WTC11 (cell line): Measurements from ENCODE around the gene PSD4. TPM values are rescaled to one million over a fixed set of nuclear protein-coding genes. Genes with fewer than 3 reads are reported as not detected.

Experiments used
- ATAC-seq: fragments of 200-7000 bp; cut with Tn5 transposase; 2 replicates; pipeline ENCODE4 v1.10.0; 2021; ENCODE audit warnings: mild to moderate bottlenecking, moderate library complexity
- CTCF ChIA-PET: fragments of 300-600 bp; sonication (Branson Sonifier 250); formaldehyde crosslinking; loops from one replicate; lab custom pipeline; 2021; ENCODE audit warnings: antibody characterized with exemption; lab: Charles Lee
- POLR2A ChIA-PET: fragments of 350-600 bp; sonication (Branson Sonifier 250); formaldehyde crosslinking; loops from one replicate; lab custom pipeline; 2021; ENCODE audit warnings: antibody characterized with exemption; lab: Charles Lee
- DNase-seq: peaks from one replicate; pipeline ENCODE4 v3.0.0; 2021; ENCODE audit warnings: low spot score
- H3K27ac Mint-ChIP-seq: 2 replicates; pipeline ENCODE4 v1.8.0; 2021; ENCODE audit warnings: mixed read lengths
- H3K27me3 Mint-ChIP-seq: 2 replicates; pipeline ENCODE4 v1.8.0; 2021; ENCODE audit warnings: low read depth, mild to moderate bottlenecking, moderate library complexity, mixed read lengths
- H3K36me3 Mint-ChIP-seq: 2 replicates; pipeline ENCODE4 v1.8.0; 2021; ENCODE audit warnings: mixed read lengths
- H3K4me1 Mint-ChIP-seq: 2 replicates; pipeline ENCODE4 v1.8.0; 2022; ENCODE audit warnings: mixed read lengths
- H3K4me3 Mint-ChIP-seq: 2 replicates; pipeline ENCODE4 v1.8.0; 2021; ENCODE audit warnings: mild to moderate bottlenecking, moderate library complexity, mixed read lengths
- H3K9me3 Mint-ChIP-seq: 2 replicates; pipeline ENCODE4 v1.8.0; 2021; ENCODE audit warnings: mixed read lengths
- CTCF ChIP-seq: fragments of 200-600 bp; IDR thresholded peaks from 2 replicates; pipeline ENCODE4 v1.8.0; 2022; ENCODE audit warnings: antibody characterized with exemption
- E2F1 ChIP-seq: sonication (generic); formaldehyde crosslinking; IDR thresholded peaks from 2 replicates; pipeline ENCODE4 v1.8.0; 2022; ENCODE audit warnings: mild to moderate bottlenecking, missing genetic modification reagents
- EMX1 ChIP-seq: fragments of 250-450 bp; sonication (Bioruptor Pico); IDR thresholded peaks from 2 replicates; pipeline ENCODE4 v1.8.0; 2021; ENCODE audit warnings: mild to moderate bottlenecking
- FOXJ3 ChIP-seq: sonication (generic); formaldehyde crosslinking; IDR thresholded peaks from 2 replicates; pipeline ENCODE4 v1.9.0; 2021; ENCODE audit warnings: missing genetic modification reagents, mild to moderate bottlenecking, borderline replicate concordance
- GABPB1 ChIP-seq: sonication (generic); formaldehyde crosslinking; IDR thresholded peaks from 2 replicates; pipeline ENCODE4 v1.8.1; 2023; ENCODE audit warnings: mild to moderate bottlenecking, missing genetic modification reagents
- TEAD4 ChIP-seq: sonication (generic); formaldehyde crosslinking; IDR thresholded peaks from 2 replicates; pipeline ENCODE4 v1.8.0; 2022; ENCODE audit warnings: mild to moderate bottlenecking, missing genetic modification reagents
- USF1 ChIP-seq: sonication (generic); formaldehyde crosslinking; IDR thresholded peaks from 2 replicates; pipeline ENCODE4 v1.8.0; 2022; ENCODE audit warnings: mild to moderate bottlenecking, missing genetic modification reagents
- ZNF317 ChIP-seq: sonication (generic); formaldehyde crosslinking; IDR thresholded peaks from 2 replicates; pipeline ENCODE4 v1.8.1; 2023; ENCODE audit warnings: low read depth, mild to moderate bottlenecking, moderate library complexity, missing genetic modification reagents, borderline replicate concordance
- ZNF416 ChIP-seq: fragments of 250-450 bp; sonication (Bioruptor Pico); IDR thresholded peaks from 2 replicates; pipeline ENCODE4 v1.9.0; 2021; ENCODE audit warnings: mild to moderate bottlenecking, inconsistent platforms
- ZNF425 ChIP-seq: fragments of 250-450 bp; sonication (Bioruptor Pico); conservative IDR thresholded peaks from 2 replicates; pipeline ENCODE4 v1.9.0; 2021; ENCODE audit warnings: mild to moderate bottlenecking
- total RNA-seq: library from RNA; stranded (reverse); gene quantifications from 3 replicates; pipeline ENCODE4 v1.2.3, GENCODE V29; 2021

The PSD4 gene
- total RNA-seq, 1 experiment from 2014 or later: 1.5 TPM

- POLR2A ChIA-PET: interaction anchor here (0.7 kb wide), 1 partner anchor 134 kb away, joined by 3 read pairs; no protein-coding TSS in a partner anchor
- ATAC-seq (peak; percentile 67), DNase-seq (peak; percentile 17)
- H3K36me3 Mint-ChIP-seq: no peaks in the 10 kb centered on the region
- H3K9me3 Mint-ChIP-seq: no peaks in the 10 kb centered on the region
- no peak overlapping the region for H3K27ac Mint-ChIP-seq
- H3K4me1 Mint-ChIP-seq: no peaks in the 10 kb centered on the region
- H3K4me3 Mint-ChIP-seq: no peak overlapping the region
- H3K27me3 Mint-ChIP-seq: no peaks in the 10 kb centered on the region
- CTCF ChIA-PET: interaction anchor here (0.7 to 5.2 kb wide), 29 partner anchors 8 to 246 kb away, joined by 3 to 155 read pairs (median 4); partner anchors contain the start of gene PSD4
- TF ChIP-seq EMX1 (CRISPR knock-in tag): no peak
These were observed 36.7 kb upstream of the PSD4 start for GRCh38 chr2:113136828-113137775.

- CTCF ChIA-PET: interaction anchor here (0.6 to 5.2 kb wide), 43 partner anchors 9 to 393 kb away, joined by 3 to 155 read pairs (median 4); partner anchors contain the start of genes IL36RN and PSD4
- Mint-ChIP-seq H3K4me1 (no peaks in the 10 kb centered on the region), H3K27ac (no peak overlapping the region), H3K9me3 (no peaks in the 10 kb centered on the region), H3K27me3 (no peaks in the 10 kb centered on the region), H3K4me3 (no peak overlapping the region), H3K36me3 (no peaks in the 10 kb centered on the region)
- ATAC-seq: no peak
- POLR2A ChIA-PET: interaction anchor here (1.1 kb wide), 1 partner anchor 61 kb away, joined by 3 read pairs; no protein-coding TSS in a partner anchor
- TF ChIP-seq ZNF425 (CRISPR knock-in tag) (no peak), E2F1 (CRISPR knock-in tag) (no peak), GABPB1 (CRISPR knock-in tag) (no peak), TEAD4 (CRISPR knock-in tag) (no peak), ZNF416 (CRISPR knock-in tag) (no peak), USF1 (no peak), ZNF317 (CRISPR knock-in tag) (no peak)
- DNase-seq: no peak
These were observed 35.9 kb upstream of the PSD4 start for GRCh38 chr2:113137827-113138226.

GRCh38 chr2:113138428-113139322 lies 35.1 kb upstream of the PSD4 start:
- DNase-seq (no peak), ATAC-seq (peak; percentile 65)
- H3K36me3 Mint-ChIP-seq: no peaks in the 10 kb centered on the region
- POLR2A ChIA-PET: interaction anchor here (1.1 kb wide), 1 partner anchor 60 kb away, joined by 3 read pairs; no protein-coding TSS in a partner anchor
- H3K27me3 Mint-ChIP-seq: no peaks in the 10 kb centered on the region
- no peak overlapping the region for H3K4me3 Mint-ChIP-seq
- no peak overlapping the region for H3K27ac Mint-ChIP-seq
- CTCF ChIA-PET: interaction anchor here (0.6 to 5.2 kb wide), 44 partner anchors 9 to 394 kb away, joined by 3 to 155 read pairs (median 4); partner anchors contain the start of genes IL36RN and PSD4
- no peaks in the 10 kb centered on the region for H3K4me1 Mint-ChIP-seq
- TF ChIP-seq GABPB1 (CRISPR knock-in tag): 0 out of 2 replicates have a peak, but pooled peaks have one; percentile 2
- TF ChIP-seq FOXJ3 (CRISPR knock-in tag): no peak
- peak; percentile 68 for TF ChIP-seq CTCF
- no peaks in the 10 kb centered on the region for H3K9me3 Mint-ChIP-seq
